SK-N-SH (cell line): ENCODE results near the gene PLXND1.

Experiments used
- CTCF ChIP-seq: fragments of 200-600 bp; sonication (generic); IDR thresholded peaks from 2 replicates; pipeline ENCODE4 v1.6.1; 2017; ENCODE audit warnings: antibody characterized with exemption, mild to moderate bottlenecking, moderate library complexity
- TF ChIP-seq, protein P1 (sequence below): fragments of 150-350 bp; IDR thresholded peaks from 2 replicates; pipeline ENCODE4 v1.6.1; 2016; ENCODE audit warnings: mild to moderate bottlenecking, low read depth, low read length

GRCh38 chr3:129605922-129606635, 397 bp downstream of the PLXND1 start:
- no peak for TF ChIP-seq CTCF
- TF ChIP-seq, protein P1, sequence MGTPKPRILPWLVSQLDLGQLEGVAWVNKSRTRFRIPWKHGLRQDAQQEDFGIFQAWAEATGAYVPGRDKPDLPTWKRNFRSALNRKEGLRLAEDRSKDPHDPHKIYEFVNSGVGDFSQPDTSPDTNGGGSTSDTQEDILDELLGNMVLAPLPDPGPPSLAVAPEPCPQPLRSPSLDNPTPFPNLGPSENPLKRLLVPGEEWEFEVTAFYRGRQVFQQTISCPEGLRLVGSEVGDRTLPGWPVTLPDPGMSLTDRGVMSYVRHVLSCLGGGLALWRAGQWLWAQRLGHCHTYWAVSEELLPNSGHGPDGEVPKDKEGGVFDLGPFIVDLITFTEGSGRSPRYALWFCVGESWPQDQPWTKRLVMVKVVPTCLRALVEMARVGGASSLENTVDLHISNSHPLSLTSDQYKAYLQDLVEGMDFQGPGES = no peak
